NT2/D1 (cell line): ENCODE measurements around the gene NKD1.

Source experiments
- SUZ12 ChIP-seq: IDR thresholded peaks from 2 replicates; pipeline ENCODE4 v1.6.1; 2011; ENCODE audit not compliant: insufficient read length, insufficient read depth; ENCODE audit errors: extremely low read depth
- YY1 ChIP-seq: IDR thresholded peaks from 2 replicates; pipeline ENCODE4 v1.6.1; 2011; ENCODE audit not compliant: insufficient read length, insufficient read depth
- ZNF274 ChIP-seq: IDR thresholded peaks from 2 replicates; pipeline ENCODE4 v1.6.1; 2011; ENCODE audit warnings: mild to moderate bottlenecking, low read depth, low read length

- TF ChIP-seq ZNF274 = no peak
- no peak for TF ChIP-seq SUZ12
- TF ChIP-seq YY1 = no peak
These were observed 21.4 kb upstream of the NKD1 start for GRCh38 chr16:50526796-50527195.
